Measurements from ENCODE around the gene OTULIN. TPM values are rescaled to one million over a fixed set of nuclear protein-coding genes. Genes with fewer than 3 reads are reported as not detected.

Gene OTULIN
- polyA plus RNA-seq, 1 donor (not counting 4 experiments of a cell fraction or from before 2014, with no cell fraction given), result 18.3 TPM

- H3K4me2 ChIP-seq (ENCODE audit: control insufficient read depth, extremely low read depth, insufficient read depth, low read depth, low read length), result no peak overlapping the region
- no peaks in the 10 kb centered on the region for H4K20me1 ChIP-seq (ENCODE audit: control insufficient read depth, extremely low read depth, insufficient read depth, low read length)
- H3K27me3 ChIP-seq (ENCODE audit: control insufficient read depth, extremely low read depth, insufficient read depth, low read length), result no peaks in the 10 kb centered on the region
- dilution Hi-C loops (cut with MboI; ENCODE audit: extremely low pct_ligation_motif_present, low sequenced_read_pairs), result no loop called here
- H3K4me1 ChIP-seq (ENCODE audit: control insufficient read depth, extremely low read depth, insufficient read depth, low read length), result peaks cover 6% of the 10 kb centered on the region
- H2AFZ ChIP-seq (ENCODE audit: control insufficient read depth, low read length), result no peak overlapping the region
- H3K4me3 ChIP-seq (ENCODE audit: control insufficient read depth in 2 of 3, extremely low read depth in 1 of 3, insufficient read depth in 2 of 3, low read depth in 1 of 3, low read length in 3 of 3), result no peak overlapping the region
- no peak overlapping the region for H3K9ac ChIP-seq (ENCODE audit: control insufficient read depth, extremely low read depth, insufficient read depth, low read length)
- DNase-seq (ENCODE audit: low read depth, low spot score) (no peak), FAIRE-seq (no peak)
- H3K9me1 ChIP-seq (ENCODE audit: control insufficient read depth, extremely low read depth, insufficient read depth, low read length), result no peaks in the 10 kb centered on the region
- H3K9me3 ChIP-seq (ENCODE audit: control insufficient read depth, low read depth, low read length), result no peaks in the 10 kb centered on the region
- TF ChIP-seq EZH2 (IDR thresholded peaks at IDR 0.05; ENCODE audit: low read length) (no peak), CTCF (optimal IDR thresholded peaks at IDR 0.05 in 1 of 3, IDR thresholded peaks at IDR 0.05 in 1 of 3, conservative IDR thresholded peaks at IDR 0.05 in 1 of 3; ENCODE audit: extremely low read depth in 1 of 3, insufficient read depth in 2 of 3, low read length in 3 of 3) (no peak)
- no peaks in the 10 kb centered on the region for H3K36me3 ChIP-seq (ENCODE audit: control insufficient read depth in 2 of 2, extremely low read depth in 1 of 2, insufficient read depth in 2 of 2, low read length in 2 of 2)
- no peak overlapping the region for H3K27ac ChIP-seq (ENCODE audit: control insufficient read depth, insufficient read depth, low read length)
- no peaks in the 10 kb centered on the region for H3K79me2 ChIP-seq (ENCODE audit: control insufficient read depth, insufficient read depth, low read length)
Measured at GRCh38 chr5:14721990-14722656, 57.6 kb downstream of the OTULIN start.

- Histone ChIP-seq H3K9me3 (ENCODE audit: control insufficient read depth, low read depth, low read length) (no peaks in the 10 kb centered on the region), H3K79me2 (ENCODE audit: control insufficient read depth, insufficient read depth, low read length) (no peaks in the 10 kb centered on the region), H3K9me1 (ENCODE audit: control insufficient read depth, extremely low read depth, insufficient read depth, low read length) (no peaks in the 10 kb centered on the region), H3K36me3 (ENCODE audit: control insufficient read depth in 2 of 2, extremely low read depth in 1 of 2, insufficient read depth in 2 of 2, low read length in 2 of 2) (no peaks in the 10 kb centered on the region), H2AFZ (ENCODE audit: control insufficient read depth, low read length) (no peak overlapping the region), H3K4me1 (ENCODE audit: control insufficient read depth, extremely low read depth, insufficient read depth, low read length) (peaks cover 6% of the 10 kb centered on the region), H3K9ac (ENCODE audit: control insufficient read depth, extremely low read depth, insufficient read depth, low read length) (no peak overlapping the region), H4K20me1 (ENCODE audit: control insufficient read depth, extremely low read depth, insufficient read depth, low read length) (no peaks in the 10 kb centered on the region), H3K4me2 (ENCODE audit: control insufficient read depth, extremely low read depth, insufficient read depth, low read depth, low read length) (no peak overlapping the region), H3K27ac (ENCODE audit: control insufficient read depth, insufficient read depth, low read length) (no peak overlapping the region), H3K4me3 (ENCODE audit: control insufficient read depth in 2 of 3, extremely low read depth in 1 of 3, insufficient read depth in 2 of 3, low read depth in 1 of 3, low read length in 3 of 3) (no peak overlapping the region), H3K27me3 (ENCODE audit: control insufficient read depth, extremely low read depth, insufficient read depth, low read length) (no peaks in the 10 kb centered on the region)
- TF ChIP-seq EZH2 (IDR thresholded peaks at IDR 0.05; ENCODE audit: low read length) (no peak), CTCF (optimal IDR thresholded peaks at IDR 0.05 in 1 of 3, IDR thresholded peaks at IDR 0.05 in 1 of 3, conservative IDR thresholded peaks at IDR 0.05 in 1 of 3; ENCODE audit: extremely low read depth in 1 of 3, insufficient read depth in 2 of 3, low read length in 3 of 3) (no peak)
- DNase-seq (ENCODE audit: low read depth, low spot score), result no peak
- dilution Hi-C loops (cut with MboI; ENCODE audit: extremely low pct_ligation_motif_present, low sequenced_read_pairs), result no loop called here
- FAIRE-seq, result no peak
Measured at GRCh38 chr5:14722923-14723322, 58.4 kb downstream of the OTULIN start.
